HCT116 (cell line): ENCODE results near the gene SAXO2. TPM values are rescaled to one million over a fixed set of nuclear protein-coding genes. Genes with fewer than 3 reads are reported as not detected.
"Not testable (repeated sequence)": the region's sequence is repeated elsewhere in the genome, so short reads cannot be mapped to it uniquely, and the experiment has no call there.

Source experiments
- ATAC-seq: fragments of 200-7000 bp; cut with Tn5 transposase; 2 replicates; pipeline ENCODE4 v1.9.1; 2020; ENCODE audit warnings: mild to moderate bottlenecking, moderate library complexity
- BruUV-seq: library from RNA; stranded (reverse); fragments of 400-500 nt; replicated peaks from 2 replicates; lab custom pipeline; 2021; lab: Mats Ljungman, UMichigan
- CTCF ChIA-PET: fragments of 300-600 bp; sonication (Branson Sonifier 250); formaldehyde crosslinking; loops from one replicate; lab custom pipeline; 2021; ENCODE audit warnings: antibody characterized with exemption; lab: Charles Lee
- POLR2A ChIA-PET: fragments of 300-600, 350-600 bp; sonication (Branson Sonifier 250); formaldehyde crosslinking; loops from one replicate; lab custom pipeline; 2021; ENCODE audit warnings: antibody characterized with exemption; lab: Charles Lee
- RAD21 ChIA-PET, 2 experiments: fragments of 300-600 bp; sonication (Branson Sonifier 250); formaldehyde crosslinking; loops; one replicate each; lab custom pipeline; 2023; ENCODE audit warnings: low total read pairs in 2 of 2; ENCODE audit not compliant: uncharacterized antibody in 2 of 2, unreplicated experiment in 2 of 2, low non-redundant PET in 1 of 2; lab: Charles Lee
- DNase-seq: peaks from one replicate; pipeline ENCODE4 v3.0.0-alpha.2; 2010; ENCODE audit warnings: low read depth, low spot score
- H2AFZ ChIP-seq: fragments of 200-600 bp; shearing (Covaris generic), sonication (generic); 2 replicates; pipeline ENCODE4 v1.6.1; 2017; ENCODE audit warnings: low read depth, mixed run types, mixed read lengths, antibody characterized with exemption, low read length; ENCODE audit not compliant: poor library complexity, severe bottlenecking
- H3K27ac ChIP-seq: 2 replicates; pipeline ENCODE4 v1.5.1; 2012; ENCODE audit warnings: low read depth, low read length
- H3K27me3 ChIP-seq: fragments of 200-600 bp; sonication (generic); 2 replicates; pipeline ENCODE4 v1.6.1; 2016; ENCODE audit warnings: mixed run types, low read length, mixed read lengths; ENCODE audit not compliant: insufficient read depth
- H3K36me3 ChIP-seq, 2 experiments: fragments of 200-500 bp in 1 of 2; fragments of 200-600 bp in 1 of 2; sonication (Bioruptor generic) in 1 of 2; sonication (generic) in 1 of 2; 2 replicates each; pipeline versions ENCODE4 v1.5.1 to v1.6.1; 2014 to 2016; ENCODE audit warnings: low read length in 2 of 2, inconsistent platforms in 1 of 2, mixed read lengths in 1 of 2, mixed run types in 1 of 2; ENCODE audit not compliant: insufficient read depth in 2 of 2, control insufficient read depth in 1 of 2
- H3K4me1 ChIP-seq, 2 experiments: fragments of 200-600 bp in 1 of 2; sonication (generic) in 1 of 2; 2 replicates each; pipeline versions ENCODE4 v1.5.1 to v1.6.1; 2012 to 2017; ENCODE audit warnings: low read length in 2 of 2, inconsistent platforms in 1 of 2, mild to moderate bottlenecking in 1 of 2, mixed read lengths in 1 of 2, mixed run types in 1 of 2, moderate library complexity in 1 of 2; ENCODE audit not compliant: insufficient read depth in 2 of 2, control insufficient read depth in 1 of 2
- H3K4me2 ChIP-seq: fragments of 200-600 bp; sonication (generic); 2 replicates; pipeline ENCODE4 v1.6.1; 2017; ENCODE audit warnings: mixed run types, low read length, mixed read lengths
- H3K4me3 ChIP-seq, 2 experiments: fragments of 200-600 bp in 1 of 2; sonication (generic) in 1 of 2; replicated peaks in 1 of 2; 2 replicates each; pipeline ENCODE4 v1.5.1; 2011 to 2016; ENCODE audit warnings: low read length in 2 of 2, control low read depth in 1 of 2, low read depth in 1 of 2, mild to moderate bottlenecking in 1 of 2, mixed read lengths in 1 of 2, mixed run types in 1 of 2
- H3K79me2 ChIP-seq: fragments of 200-600 bp; sonication (generic); 2 replicates; pipeline ENCODE4 v1.6.1; 2017; ENCODE audit warnings: mild to moderate bottlenecking, mixed run types, low read length, moderate library complexity, mixed read lengths; ENCODE audit not compliant: insufficient read depth
- H3K9ac ChIP-seq: fragments of 200-600 bp; sonication (generic); 2 replicates; pipeline ENCODE4 v1.6.1; 2016; ENCODE audit warnings: low read length, mixed read lengths
- H3K9me2 ChIP-seq: fragments of 200-600 bp; sonication (generic), shearing (Covaris generic); 2 replicates; pipeline ENCODE4 v1.6.1; 2017; ENCODE audit warnings: mixed run types, mild to moderate bottlenecking, moderate library complexity; ENCODE audit not compliant: insufficient read depth
- H3K9me3 ChIP-seq, 2 experiments: fragments of 200-500 bp in 1 of 2; fragments of 200-600 bp in 1 of 2; sonication (Bioruptor generic) in 1 of 2; sonication (generic) in 1 of 2; 2 replicates each; pipeline ENCODE4 v1.6.1; 2014 to 2017; ENCODE audit warnings: low read length in 2 of 2, mixed read lengths in 2 of 2, inconsistent platforms in 1 of 2, low read depth in 1 of 2, mild to moderate bottlenecking in 1 of 2, mixed run types in 1 of 2, moderate library complexity in 1 of 2; ENCODE audit not compliant: control insufficient read depth in 1 of 2, insufficient read depth in 1 of 2
- H4K20me1 ChIP-seq: fragments of 200-600 bp; sonication (generic), shearing (Covaris generic); 2 replicates; pipeline ENCODE4 v1.6.1; 2017; ENCODE audit warnings: mixed run types, mild to moderate bottlenecking, moderate library complexity; ENCODE audit not compliant: insufficient read depth
- MAX ChIP-seq: IDR thresholded peaks from 2 replicates; pipeline ENCODE4 v1.6.1; 2012
- TCF7L2 ChIP-seq: IDR thresholded peaks from 2 replicates; pipeline ENCODE4 v1.7.0; 2011; ENCODE audit warnings: borderline replicate concordance, inconsistent platforms; ENCODE audit not compliant: insufficient read depth, insufficient read length; ENCODE audit errors: extremely low read depth
- ZFX ChIP-seq: fragments of 450-650 bp; IDR thresholded peaks from 2 replicates; pipeline ENCODE4 v1.6.1; 2017
- intact Hi-C: fragments of 100-400 bp; cut with micrococcal nuclease; formaldehyde crosslinking; loops from 2 replicates; pipeline ENCODE4 v1.10.0; 2022
- total RNA-seq: library from RNA; stranded (reverse); gene quantifications from one replicate; pipeline ENCODE4 v1.2.1, GENCODE V29; 2021; ENCODE audit not compliant: unreplicated experiment

Gene SAXO2
- total RNA-seq, 1 experiment from 2014 or later: 5.7 TPM

GRCh38 chr15:82263350-82263749 is 732 bp downstream of the SAXO2 start (continued):
- TF ChIP-seq TCF7L2 (no peak), ZFX (no peak), MAX (no peak)
- TF ChIP-seq, all 23 proteins: peak for 0

DNA sequence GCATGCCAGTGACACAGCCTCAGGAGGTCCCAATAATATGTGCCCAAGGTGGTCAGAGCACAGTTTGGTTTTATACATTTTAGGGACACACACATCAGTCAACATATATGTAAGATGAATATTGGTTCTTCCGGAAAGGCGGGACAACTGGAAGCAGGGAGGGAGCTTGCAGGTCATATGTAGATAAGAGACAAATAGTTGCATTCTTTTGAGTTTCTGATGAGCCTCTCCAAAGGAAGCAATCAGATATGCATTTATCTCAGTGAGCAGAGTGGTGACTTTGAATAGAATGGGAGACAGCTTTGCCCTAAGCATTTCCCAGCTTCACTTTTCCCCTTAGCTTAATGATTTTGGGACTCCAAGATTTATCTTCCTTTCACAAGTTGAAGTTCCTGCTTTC is 4.5 kb downstream of the SAXO2 start:
- H3K4me2 ChIP-seq, intact Hi-C loops, RAD21 ChIA-PET, H3K4me1 ChIP-seq, BruUV-seq, CTCF ChIA-PET, H3K4me3 ChIP-seq, H3K27ac ChIP-seq, POLR2A ChIA-PET, H2AFZ ChIP-seq, H3K9me3 ChIP-seq, H3K79me2 ChIP-seq, H3K9me2 ChIP-seq, H3K36me3 ChIP-seq, H4K20me1 ChIP-seq, DNase-seq, H3K9ac ChIP-seq, H3K27me3 ChIP-seq, ATAC-seq: not testable (repeated sequence)

- H3K4me1 ChIP-seq, H3K9ac ChIP-seq, H3K9me3 ChIP-seq, H3K9me2 ChIP-seq, H3K79me2 ChIP-seq, BruUV-seq, H3K4me3 ChIP-seq, H3K36me3 ChIP-seq, ATAC-seq, H2AFZ ChIP-seq, DNase-seq, H3K4me2 ChIP-seq, POLR2A ChIA-PET, H3K27ac ChIP-seq, H4K20me1 ChIP-seq, RAD21 ChIA-PET, intact Hi-C loops, H3K27me3 ChIP-seq, CTCF ChIA-PET: not testable (repeated sequence)
Observed at GRCh38 chr15:82268454-82268853, 5.8 kb downstream of the SAXO2 start.
